ENCODE results near the gene DPP10. TPM values are rescaled to one million over a fixed set of nuclear protein-coding genes. Genes with fewer than 3 reads are reported as not detected.

DPP10 gene
- total RNA-seq, 1 donor from 2014 or later, result 15.1 TPM

GRCh38 chr2:114810092-114810491 is 367.7 kb downstream of the DPP10 start:
- Mint-ChIP-seq H3K9me3 (ENCODE audit: unreplicated experiment) (no peaks in the 10 kb centered on the region), H3K4me1 (ENCODE audit: low read depth, unreplicated experiment) (no peaks in the 10 kb centered on the region), H3K4me3 (ENCODE audit: unreplicated experiment) (no peak overlapping the region), H3K27me3 (ENCODE audit: unreplicated experiment) (peaks cover 1% of the 10 kb centered on the region), H3K27ac (ENCODE audit: unreplicated experiment) (no peak overlapping the region), H3K36me3 (ENCODE audit: unreplicated experiment) (no peaks in the 10 kb centered on the region)
- no peak for DNase-seq
- TF ChIP-seq, protein P1, sequence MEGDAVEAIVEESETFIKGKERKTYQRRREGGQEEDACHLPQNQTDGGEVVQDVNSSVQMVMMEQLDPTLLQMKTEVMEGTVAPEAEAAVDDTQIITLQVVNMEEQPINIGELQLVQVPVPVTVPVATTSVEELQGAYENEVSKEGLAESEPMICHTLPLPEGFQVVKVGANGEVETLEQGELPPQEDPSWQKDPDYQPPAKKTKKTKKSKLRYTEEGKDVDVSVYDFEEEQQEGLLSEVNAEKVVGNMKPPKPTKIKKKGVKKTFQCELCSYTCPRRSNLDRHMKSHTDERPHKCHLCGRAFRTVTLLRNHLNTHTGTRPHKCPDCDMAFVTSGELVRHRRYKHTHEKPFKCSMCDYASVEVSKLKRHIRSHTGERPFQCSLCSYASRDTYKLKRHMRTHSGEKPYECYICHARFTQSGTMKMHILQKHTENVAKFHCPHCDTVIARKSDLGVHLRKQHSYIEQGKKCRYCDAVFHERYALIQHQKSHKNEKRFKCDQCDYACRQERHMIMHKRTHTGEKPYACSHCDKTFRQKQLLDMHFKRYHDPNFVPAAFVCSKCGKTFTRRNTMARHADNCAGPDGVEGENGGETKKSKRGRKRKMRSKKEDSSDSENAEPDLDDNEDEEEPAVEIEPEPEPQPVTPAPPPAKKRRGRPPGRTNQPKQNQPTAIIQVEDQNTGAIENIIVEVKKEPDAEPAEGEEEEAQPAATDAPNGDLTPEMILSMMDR (IDR thresholded peaks at IDR 0.05; ENCODE audit: partially characterized antibody, unreplicated experiment), result no peak

- no peak overlapping the region for H3K4me3 Mint-ChIP-seq (ENCODE audit: unreplicated experiment)
- TF ChIP-seq, protein P1 (IDR thresholded peaks at IDR 0.05; ENCODE audit: partially characterized antibody, unreplicated experiment), result no peak
- no peak overlapping the region for H3K27ac Mint-ChIP-seq (ENCODE audit: unreplicated experiment)
- H3K36me3 Mint-ChIP-seq (ENCODE audit: unreplicated experiment), result no peaks in the 10 kb centered on the region
- no peak for DNase-seq
- no peaks in the 10 kb centered on the region for H3K4me1 Mint-ChIP-seq (ENCODE audit: low read depth, unreplicated experiment)
- peaks cover 1% of the 10 kb centered on the region for H3K27me3 Mint-ChIP-seq (ENCODE audit: unreplicated experiment)
- no peaks in the 10 kb centered on the region for H3K9me3 Mint-ChIP-seq (ENCODE audit: unreplicated experiment)
Measured at GRCh38 chr2:114812261-114812660, 369.8 kb downstream of the DPP10 start.

- H3K27ac Mint-ChIP-seq (ENCODE audit: unreplicated experiment), result no peak overlapping the region
- TF ChIP-seq, protein P1 (IDR thresholded peaks at IDR 0.05; ENCODE audit: partially characterized antibody, unreplicated experiment), result no peak
- DNase-seq, result no peak
- H3K36me3 Mint-ChIP-seq (ENCODE audit: unreplicated experiment), result no peaks in the 10 kb centered on the region
- no peaks in the 10 kb centered on the region for H3K27me3 Mint-ChIP-seq (ENCODE audit: unreplicated experiment)
- H3K4me3 Mint-ChIP-seq (ENCODE audit: unreplicated experiment), result no peak overlapping the region
- H3K9me3 Mint-ChIP-seq (ENCODE audit: unreplicated experiment), result no peaks in the 10 kb centered on the region
- no peaks in the 10 kb centered on the region for H3K4me1 Mint-ChIP-seq (ENCODE audit: low read depth, unreplicated experiment)
Measured at GRCh38 chr2:114814355-114814754, 371.9 kb downstream of the DPP10 start.

- Mint-ChIP-seq H3K27ac (ENCODE audit: unreplicated experiment) (no peak overlapping the region), H3K4me3 (ENCODE audit: unreplicated experiment) (no peak overlapping the region), H3K36me3 (ENCODE audit: unreplicated experiment) (no peaks in the 10 kb centered on the region), H3K9me3 (ENCODE audit: unreplicated experiment) (peaks cover 4% of the 10 kb centered on the region), H3K4me1 (ENCODE audit: low read depth, unreplicated experiment) (no peaks in the 10 kb centered on the region), H3K27me3 (ENCODE audit: unreplicated experiment) (no peaks in the 10 kb centered on the region)
- TF ChIP-seq, protein P1 (IDR thresholded peaks at IDR 0.05; ENCODE audit: partially characterized antibody, unreplicated experiment), result no peak
- DNase-seq, result no peak
Measured at GRCh38 chr2:114821055-114821454, 378.6 kb downstream of the DPP10 start.

DNA sequence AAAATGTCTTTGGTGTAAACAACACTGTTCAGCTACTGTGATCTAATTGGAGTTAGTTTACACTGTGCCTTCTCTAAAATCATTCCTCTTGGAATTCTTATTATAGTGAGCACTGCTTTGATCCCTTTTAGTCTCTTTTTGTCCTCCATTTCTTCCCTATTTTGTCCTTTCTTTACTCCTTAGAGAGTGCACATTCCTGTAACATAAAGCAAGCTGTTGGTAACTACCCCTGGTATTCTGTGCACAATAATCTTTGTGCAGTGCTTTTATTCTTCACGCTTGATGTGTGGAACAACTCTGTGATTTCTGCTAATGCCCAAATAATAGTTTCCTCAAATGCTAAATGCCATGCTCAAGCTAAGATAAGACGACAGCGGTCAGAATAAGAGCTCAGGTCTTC is 401.5 kb downstream of the DPP10 start:
- Mint-ChIP-seq H3K9me3 (ENCODE audit: unreplicated experiment) (no peaks in the 10 kb centered on the region), H3K27ac (ENCODE audit: unreplicated experiment) (no peak overlapping the region), H3K36me3 (ENCODE audit: unreplicated experiment) (no peaks in the 10 kb centered on the region), H3K4me3 (ENCODE audit: unreplicated experiment) (no peak overlapping the region), H3K27me3 (ENCODE audit: unreplicated experiment) (no peaks in the 10 kb centered on the region), H3K4me1 (ENCODE audit: low read depth, unreplicated experiment) (no peaks in the 10 kb centered on the region)
- DNase-seq, result no peak
- TF ChIP-seq, protein P1 (IDR thresholded peaks at IDR 0.05; ENCODE audit: partially characterized antibody, unreplicated experiment), result no peak
